ENCODE data around the gene VWA3B.

DNA sequence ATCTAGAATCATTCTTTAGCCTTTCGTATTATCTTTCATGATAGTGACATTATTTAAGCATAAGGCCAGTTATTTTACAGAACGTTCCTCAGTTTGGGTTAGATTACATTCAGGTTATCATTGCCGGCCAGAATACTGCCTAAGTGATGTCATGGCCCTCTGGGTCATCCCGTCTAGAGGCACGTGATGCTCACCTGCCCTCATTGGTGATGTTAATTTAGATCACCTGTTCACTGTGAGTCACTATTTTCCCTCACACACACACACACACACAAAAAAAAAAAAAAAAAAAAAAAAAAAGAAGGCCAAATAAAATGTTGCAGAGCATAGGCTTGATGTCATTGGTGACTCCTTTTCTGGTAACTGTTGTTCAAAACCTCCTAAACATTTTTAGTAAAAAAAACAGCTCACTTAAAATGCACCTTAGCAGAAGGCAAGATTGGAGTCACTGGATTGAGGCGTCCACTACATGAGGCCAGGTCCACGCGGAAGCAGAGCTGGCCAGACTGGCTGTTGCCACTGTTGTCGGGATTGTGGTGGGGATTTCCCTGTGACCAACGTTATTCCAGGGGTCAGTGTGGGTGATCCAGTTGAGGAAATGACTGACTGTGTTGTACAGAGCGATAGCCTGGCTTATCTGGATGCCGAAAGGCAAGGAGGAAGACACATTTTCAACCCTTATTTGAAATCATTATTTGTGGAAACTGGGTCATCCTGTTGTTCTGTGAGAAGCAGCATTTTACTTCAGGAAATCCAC lies 207.1 kb downstream of the VWA3B start:
- TF ChIP-seq ZNF274 (IDR thresholded peaks at IDR 0.05; ENCODE audit: low read depth, low read length), result no peak
- no peak for TF ChIP-seq YY1 (IDR thresholded peaks at IDR 0.05; ENCODE audit: insufficient read depth, insufficient read length)

Data from NT2/D1 (cell line).